GM20000 (cell line): ENCODE measurements around the gene SUMF2.
"Not testable (repeated sequence)": the region's sequence is repeated elsewhere in the genome, so short reads cannot be mapped to it uniquely, and the experiment has no call there.

ENCODE experiments used
- DNase-seq: peaks from one replicate; pipeline ENCODE4 v3.0.0; 2012; ENCODE audit warnings: low spot score
- TF ChIP-seq, protein P1 (sequence below): IDR thresholded peaks from 2 replicates; pipeline ENCODE4 v1.5.1; 2012; ENCODE audit warnings: mild to moderate bottlenecking, control low read depth; ENCODE audit errors: extremely low read depth, missing control alignments

The SUMF2 gene

GRCh38 chr7:56078196-56078595 lies 14.1 kb downstream of the SUMF2 start:
- no peak for DNase-seq

DNA sequence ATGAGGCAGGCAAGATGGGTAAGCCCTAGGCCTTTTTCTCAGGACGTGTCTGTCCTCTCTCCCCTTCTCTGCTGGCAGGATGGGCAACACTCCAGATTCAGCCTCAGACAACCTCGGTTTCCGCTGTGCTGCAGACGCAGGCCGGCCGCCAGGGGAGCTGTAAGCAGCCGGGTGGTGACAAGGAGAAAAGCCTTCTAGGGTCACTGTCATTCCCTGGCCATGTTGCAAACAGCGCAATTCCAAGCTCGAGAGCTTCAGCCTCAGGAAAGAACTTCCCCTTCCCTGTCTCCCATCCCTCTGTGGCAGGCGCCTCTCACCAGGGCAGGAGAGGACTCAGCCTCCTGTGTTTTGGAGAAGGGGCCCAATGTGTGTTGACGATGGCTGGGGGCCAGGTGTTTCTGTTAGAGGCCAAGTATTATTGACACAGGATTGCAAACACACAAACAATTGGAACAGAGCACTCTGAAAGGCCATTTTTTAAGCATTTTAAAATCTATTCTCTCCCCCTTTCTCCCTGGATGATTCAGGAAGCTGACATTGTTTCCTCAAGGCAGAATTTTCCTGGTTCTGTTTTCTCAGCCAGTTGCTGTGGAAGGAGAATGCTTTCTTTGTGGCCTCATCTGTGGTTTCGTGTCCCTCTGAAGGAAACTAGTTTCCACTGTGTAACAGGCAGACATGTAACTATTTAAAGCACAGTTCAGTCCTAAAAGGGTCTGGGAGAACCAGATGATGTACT lies 15.5 kb downstream of the SUMF2 start:
- DNase-seq, result no peak
- TF ChIP-seq, protein P1, sequence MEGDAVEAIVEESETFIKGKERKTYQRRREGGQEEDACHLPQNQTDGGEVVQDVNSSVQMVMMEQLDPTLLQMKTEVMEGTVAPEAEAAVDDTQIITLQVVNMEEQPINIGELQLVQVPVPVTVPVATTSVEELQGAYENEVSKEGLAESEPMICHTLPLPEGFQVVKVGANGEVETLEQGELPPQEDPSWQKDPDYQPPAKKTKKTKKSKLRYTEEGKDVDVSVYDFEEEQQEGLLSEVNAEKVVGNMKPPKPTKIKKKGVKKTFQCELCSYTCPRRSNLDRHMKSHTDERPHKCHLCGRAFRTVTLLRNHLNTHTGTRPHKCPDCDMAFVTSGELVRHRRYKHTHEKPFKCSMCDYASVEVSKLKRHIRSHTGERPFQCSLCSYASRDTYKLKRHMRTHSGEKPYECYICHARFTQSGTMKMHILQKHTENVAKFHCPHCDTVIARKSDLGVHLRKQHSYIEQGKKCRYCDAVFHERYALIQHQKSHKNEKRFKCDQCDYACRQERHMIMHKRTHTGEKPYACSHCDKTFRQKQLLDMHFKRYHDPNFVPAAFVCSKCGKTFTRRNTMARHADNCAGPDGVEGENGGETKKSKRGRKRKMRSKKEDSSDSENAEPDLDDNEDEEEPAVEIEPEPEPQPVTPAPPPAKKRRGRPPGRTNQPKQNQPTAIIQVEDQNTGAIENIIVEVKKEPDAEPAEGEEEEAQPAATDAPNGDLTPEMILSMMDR, result no peak

More at GRCh38 chr7:56078196-56078595, 14.1 kb downstream of the SUMF2 start:
- TF ChIP-seq, protein P1, result no peak

- DNase-seq, result not testable (repeated sequence)
Measured at GRCh38 chr7:56080726-56081435, 16.8 kb downstream of the SUMF2 start.

DNA sequence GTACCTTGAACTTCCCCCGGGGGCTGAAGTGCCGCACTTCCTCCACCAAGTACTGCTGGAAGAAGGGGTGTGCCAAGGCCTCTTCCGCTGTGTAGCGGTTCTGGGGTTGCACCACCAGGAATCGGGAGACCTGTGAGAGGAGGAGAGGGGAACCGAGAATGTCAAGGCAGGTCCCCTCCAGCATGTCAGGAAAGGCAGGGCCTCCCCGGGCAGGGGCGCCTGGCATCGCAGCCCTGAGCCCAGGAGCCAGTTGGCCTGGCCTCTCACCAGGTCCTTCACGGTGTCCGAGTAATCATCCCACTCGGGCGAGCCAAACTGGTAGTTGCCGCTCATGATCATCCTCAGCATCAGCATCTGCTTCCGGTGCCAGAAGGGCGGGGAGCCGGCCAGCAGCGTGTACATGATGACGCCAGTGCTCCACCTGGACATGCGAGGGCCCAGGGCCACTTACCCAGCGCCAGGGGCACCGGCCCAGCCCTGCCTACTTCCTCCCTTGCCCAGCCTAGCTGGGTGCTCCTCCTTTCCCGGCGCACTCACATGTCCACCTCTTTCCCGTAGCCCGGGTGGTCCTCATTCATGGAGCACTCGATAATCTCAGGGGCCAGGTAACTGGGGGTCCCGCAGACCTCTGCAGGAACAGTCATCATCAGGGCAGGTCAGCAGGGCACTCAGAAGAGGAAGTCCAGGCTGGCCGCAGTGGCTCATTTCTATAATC lies 17.7 kb downstream of the SUMF2 start:
- DNase-seq, result no peak
- TF ChIP-seq, protein P1, result no peak

DNA sequence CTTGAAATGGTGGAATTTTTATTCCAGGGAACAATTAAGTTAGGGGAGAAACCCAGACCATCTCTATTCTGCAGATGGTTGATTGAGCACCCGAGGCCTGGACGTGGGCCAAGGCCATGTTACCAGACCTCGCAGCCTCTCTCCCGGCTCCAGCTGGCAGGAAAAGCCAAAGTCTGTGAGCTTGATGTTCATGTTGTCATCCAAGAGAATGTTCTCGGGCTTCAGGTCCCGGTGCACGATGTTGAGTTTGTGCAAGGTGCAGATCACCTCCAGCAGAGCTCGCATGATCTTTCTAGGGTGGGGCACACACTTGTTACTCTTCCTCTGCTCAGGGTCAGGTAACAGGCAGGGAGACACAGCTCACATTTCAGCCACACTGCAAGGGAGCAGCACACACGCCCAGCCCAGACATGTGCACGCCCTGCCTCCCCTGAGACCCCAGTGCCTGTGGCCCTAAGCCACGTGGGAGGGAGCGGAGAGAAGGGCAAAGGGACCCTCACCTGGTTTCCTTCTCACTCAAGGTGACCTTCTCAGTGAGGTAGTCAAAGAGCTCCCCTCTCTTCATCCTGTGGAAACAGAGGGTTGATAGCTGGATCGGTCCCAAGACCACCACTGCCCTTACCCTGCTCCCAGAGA lies 19.2 kb downstream of the SUMF2 start:
- DNase-seq, result no peak

DNA sequence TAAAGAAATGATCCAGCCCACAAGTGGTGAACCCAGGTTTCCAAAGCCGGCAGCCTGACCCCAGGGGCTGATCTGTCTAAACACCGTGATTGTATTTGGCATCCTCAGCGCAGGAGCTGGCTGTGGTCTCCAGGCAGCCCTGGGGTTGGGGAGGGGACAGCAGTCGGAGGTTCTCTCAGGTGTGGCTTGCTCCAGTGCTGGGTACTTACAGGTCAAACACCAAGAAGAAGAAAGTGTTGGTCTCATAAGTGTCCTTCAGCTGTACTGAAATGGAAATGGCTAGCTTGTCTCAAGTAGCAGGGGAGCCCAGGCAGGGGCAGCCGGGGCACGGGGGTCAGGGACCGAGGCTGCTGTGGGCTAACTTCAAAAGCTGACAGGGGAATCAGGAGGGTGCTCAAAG lies 22.7 kb downstream of the SUMF2 start:
- TF ChIP-seq, protein P1, result no peak
- no peak for DNase-seq

More for the DNA sequence above, 19.2 kb downstream of the SUMF2 start:
- TF ChIP-seq, protein P1, result no peak

DNA sequence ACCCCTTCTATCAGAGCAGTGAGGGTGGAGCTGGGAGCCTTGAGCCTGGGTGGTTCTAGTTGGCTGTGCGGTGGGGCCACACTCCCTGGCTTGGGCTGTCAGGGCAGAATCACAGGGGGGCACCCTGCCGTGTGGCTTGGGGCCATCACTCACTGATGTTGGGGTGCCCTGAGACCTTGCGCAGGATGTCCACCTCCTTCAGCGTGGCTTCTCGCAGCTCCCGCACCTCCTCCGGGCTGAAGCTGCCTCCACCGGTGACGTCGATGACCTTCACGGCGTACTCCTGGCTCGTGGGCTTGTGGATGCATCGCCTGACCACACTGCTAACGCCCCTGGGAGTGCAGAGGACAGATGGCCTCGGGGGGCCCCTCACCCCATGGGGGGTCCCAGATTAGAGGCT lies 23.4 kb downstream of the SUMF2 start:
- TF ChIP-seq, protein P1, result no peak
- no peak for DNase-seq
